ENCODE results near the gene SMIM22.

The SMIM22 gene

DNA sequence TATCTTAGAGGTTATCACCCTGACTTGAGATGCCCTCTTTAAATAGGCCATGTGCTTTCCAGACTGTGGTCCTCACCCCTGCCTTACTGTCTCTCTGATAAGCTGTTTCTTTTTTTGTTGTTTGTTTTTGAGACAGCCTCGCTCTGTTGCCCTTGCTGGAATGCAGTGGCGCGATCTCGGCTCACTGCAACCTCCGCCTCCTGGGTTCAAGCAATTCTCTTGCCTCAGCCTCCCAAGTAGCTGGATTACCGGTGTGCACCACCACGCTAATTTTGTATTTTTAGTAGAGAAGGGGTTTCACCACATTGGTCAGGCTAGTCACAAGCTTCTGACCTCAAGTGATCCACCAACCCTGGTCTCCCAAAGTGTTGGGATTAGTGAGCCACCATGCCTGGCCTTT is 6.3 kb upstream of the SMIM22 start:
- H3K4me3 ChIP-seq (ENCODE audit: low read depth, low read length) = no peak overlapping the region
- TF ChIP-seq, protein P1, sequence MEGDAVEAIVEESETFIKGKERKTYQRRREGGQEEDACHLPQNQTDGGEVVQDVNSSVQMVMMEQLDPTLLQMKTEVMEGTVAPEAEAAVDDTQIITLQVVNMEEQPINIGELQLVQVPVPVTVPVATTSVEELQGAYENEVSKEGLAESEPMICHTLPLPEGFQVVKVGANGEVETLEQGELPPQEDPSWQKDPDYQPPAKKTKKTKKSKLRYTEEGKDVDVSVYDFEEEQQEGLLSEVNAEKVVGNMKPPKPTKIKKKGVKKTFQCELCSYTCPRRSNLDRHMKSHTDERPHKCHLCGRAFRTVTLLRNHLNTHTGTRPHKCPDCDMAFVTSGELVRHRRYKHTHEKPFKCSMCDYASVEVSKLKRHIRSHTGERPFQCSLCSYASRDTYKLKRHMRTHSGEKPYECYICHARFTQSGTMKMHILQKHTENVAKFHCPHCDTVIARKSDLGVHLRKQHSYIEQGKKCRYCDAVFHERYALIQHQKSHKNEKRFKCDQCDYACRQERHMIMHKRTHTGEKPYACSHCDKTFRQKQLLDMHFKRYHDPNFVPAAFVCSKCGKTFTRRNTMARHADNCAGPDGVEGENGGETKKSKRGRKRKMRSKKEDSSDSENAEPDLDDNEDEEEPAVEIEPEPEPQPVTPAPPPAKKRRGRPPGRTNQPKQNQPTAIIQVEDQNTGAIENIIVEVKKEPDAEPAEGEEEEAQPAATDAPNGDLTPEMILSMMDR (IDR thresholded peaks at IDR 0.05; ENCODE audit: borderline replicate concordance, insufficient read depth, low read depth, low read length) = no peak

DNA sequence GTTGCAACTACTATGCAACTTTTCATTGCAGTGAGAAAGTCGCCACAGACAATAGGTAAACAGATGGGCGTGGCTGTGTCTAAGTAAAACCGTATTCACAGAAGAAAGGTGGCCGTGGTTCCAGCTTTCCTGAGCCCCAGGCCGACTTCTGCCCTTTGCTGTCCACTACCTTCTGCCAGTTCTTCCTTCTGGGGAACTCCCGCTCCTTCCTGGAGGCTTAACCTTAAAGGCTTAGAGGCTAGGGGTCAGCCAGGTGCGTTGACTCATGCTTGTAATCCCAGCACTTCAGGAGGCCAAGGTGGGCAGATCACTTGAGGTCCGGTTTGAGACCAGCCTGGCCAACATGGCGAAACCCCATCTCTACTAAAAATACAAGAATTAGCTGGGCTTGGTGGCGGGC is 4.9 kb upstream of the SMIM22 start:
- H3K4me3 ChIP-seq (ENCODE audit: low read depth, low read length) = no peak overlapping the region
- TF ChIP-seq, protein P1 (IDR thresholded peaks at IDR 0.05; ENCODE audit: borderline replicate concordance, insufficient read depth, low read depth, low read length) = no peak

DNA sequence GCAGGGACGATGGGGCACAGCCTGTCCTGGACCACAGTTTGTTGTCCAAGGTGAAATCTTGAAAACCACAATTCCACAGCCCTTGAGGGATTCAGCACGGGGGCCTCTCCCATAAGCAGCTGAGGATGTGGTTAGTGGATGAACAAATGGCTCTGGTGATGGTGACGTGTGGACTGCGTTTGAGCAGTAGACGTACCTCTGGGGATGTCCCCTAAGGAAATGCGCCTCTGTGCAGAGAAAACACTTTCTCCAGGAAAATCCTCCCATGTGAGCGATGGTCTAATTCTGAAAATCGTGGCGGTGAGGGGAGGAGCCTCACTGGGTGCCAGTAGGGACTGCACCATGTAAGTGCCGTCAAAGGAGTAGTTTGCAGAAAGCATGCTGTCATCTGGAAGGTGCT is 4.3 kb upstream of the SMIM22 start:
- TF ChIP-seq, protein P1 (IDR thresholded peaks at IDR 0.05; ENCODE audit: borderline replicate concordance, insufficient read depth, low read depth, low read length) = no peak
- H3K4me3 ChIP-seq (ENCODE audit: low read depth, low read length) = no peak overlapping the region

DNA sequence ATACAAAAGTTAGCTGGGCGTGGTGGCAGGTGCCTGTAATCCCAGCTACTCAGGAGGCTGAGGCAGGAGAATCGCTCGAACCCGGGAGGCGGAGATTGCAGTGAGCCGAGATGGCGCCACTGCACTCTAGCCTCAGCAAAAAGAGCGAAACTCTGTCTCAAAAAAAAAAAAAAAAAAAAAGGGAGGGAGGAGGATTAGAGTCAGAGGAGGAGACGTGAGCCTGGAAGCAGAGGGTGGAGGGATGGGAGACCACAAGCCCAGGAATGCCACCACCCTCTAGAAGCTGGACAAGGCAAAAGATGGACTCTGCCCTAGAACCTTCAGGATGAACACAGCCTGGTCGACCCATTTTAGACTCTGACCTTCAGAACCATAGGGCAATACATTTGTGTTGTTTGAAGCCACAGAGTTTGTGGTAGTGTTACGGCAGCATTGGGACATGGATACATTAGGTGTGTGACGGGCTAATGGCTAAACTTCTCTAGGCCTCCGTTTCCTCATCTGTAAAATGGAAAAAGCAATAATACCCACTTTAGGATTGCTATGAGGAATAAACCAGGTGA is 2.1 kb upstream of the SMIM22 start:
- TF ChIP-seq, protein P1 (IDR thresholded peaks at IDR 0.05; ENCODE audit: borderline replicate concordance, insufficient read depth, low read depth, low read length) = no peak
- no peak overlapping the region for H3K4me3 ChIP-seq (ENCODE audit: low read depth, low read length)

DNA sequence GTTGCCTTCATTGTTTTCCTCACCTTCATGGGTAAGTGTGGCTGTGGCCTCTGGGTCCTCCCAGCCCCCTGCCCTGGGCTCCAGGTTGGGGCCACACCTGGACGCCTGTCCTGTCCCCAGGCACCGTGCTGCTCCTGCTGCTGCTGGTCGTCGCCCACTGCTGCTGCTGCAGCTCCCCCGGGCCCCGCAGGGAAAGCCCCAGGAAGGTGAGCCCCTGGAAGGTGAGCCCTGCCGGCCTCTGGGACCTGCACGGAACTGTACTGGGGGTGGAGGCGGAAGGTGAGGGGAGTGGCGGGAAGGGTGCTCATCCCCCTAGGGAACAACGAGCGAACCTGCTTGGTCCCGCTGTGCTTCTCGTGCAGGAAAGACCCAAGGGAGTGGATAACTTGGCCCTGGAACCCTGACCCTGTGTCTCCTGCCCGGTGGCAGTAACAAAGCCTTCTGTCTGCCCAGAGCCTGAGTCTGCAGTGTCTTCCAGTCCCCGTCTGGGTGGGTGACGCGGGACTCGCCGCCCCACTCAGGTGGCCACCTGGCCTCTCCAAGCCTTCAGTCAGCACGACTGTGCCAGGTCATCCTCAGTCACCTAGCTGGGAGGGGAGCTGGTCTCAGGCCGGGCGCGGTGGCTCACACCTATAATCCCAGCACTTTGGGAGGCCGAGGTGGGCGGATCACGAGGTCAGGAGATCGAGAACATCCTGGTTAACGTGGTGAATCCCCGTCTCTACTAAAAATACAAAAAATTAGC is 831 bp downstream of the SMIM22 start:
- no peak overlapping the region for H3K4me3 ChIP-seq (ENCODE audit: low read depth, low read length)
- TF ChIP-seq, protein P1 (IDR thresholded peaks at IDR 0.05; ENCODE audit: borderline replicate concordance, insufficient read depth, low read depth, low read length) = no peak

DNA sequence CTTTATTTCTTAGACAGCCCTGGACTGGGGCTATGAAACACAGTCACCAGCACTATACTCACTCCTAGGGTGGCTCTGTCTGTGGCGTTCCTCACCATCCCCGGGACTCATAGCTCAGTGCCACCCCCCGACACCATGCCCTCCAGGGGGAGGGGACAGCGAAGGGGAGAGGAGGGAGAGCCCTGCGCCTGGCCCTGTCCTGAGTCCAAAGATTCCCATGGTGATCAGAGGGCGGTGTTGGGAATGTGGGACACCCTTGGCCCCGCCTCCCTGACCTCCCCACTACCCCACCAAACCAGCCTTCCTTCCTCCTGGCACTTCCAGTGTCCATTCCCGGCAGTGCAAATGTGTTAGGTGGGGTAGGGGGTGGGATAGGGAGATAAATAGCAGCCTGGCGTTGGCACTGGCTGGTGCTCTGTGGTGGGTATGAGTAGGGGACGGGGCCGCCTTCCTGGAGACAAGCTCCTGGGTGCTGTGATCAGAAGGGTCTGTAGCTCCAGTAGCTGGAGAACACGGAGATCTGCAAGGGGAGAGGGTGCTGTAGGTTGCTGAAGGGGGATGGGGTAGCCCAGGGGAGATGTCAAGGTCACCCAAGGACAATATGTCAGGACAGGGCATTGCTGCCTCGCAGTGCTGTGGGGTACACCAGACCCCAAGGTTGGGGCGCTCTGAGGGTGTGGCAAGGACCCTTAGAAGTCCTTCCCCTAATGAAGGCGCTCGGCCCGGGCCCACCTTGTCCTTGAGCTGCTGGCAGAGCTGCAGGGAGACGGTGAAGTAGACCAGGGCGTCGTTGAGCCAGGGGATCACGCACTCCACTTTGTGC is 2.0 kb downstream of the SMIM22 start:
- TF ChIP-seq, protein P1 (IDR thresholded peaks at IDR 0.05; ENCODE audit: borderline replicate concordance, insufficient read depth, low read depth, low read length) = no peak
- H3K4me3 ChIP-seq (ENCODE audit: low read depth, low read length) = no peak overlapping the region

Measured in GM12875 (cell line).